NK-92 (cell line): ENCODE measurements around the gene IQCF2.
"Not testable (repeated sequence)": the region's sequence is repeated elsewhere in the genome, so short reads cannot be mapped to it uniquely, and the experiment has no call there.

ENCODE experiments used
- DNase-seq: peaks from one replicate; lab custom pipeline; 2025; ENCODE audit not compliant: unreplicated experiment; lab: John Stamatoyannopoulos, UW

The IQCF2 gene

DNA sequence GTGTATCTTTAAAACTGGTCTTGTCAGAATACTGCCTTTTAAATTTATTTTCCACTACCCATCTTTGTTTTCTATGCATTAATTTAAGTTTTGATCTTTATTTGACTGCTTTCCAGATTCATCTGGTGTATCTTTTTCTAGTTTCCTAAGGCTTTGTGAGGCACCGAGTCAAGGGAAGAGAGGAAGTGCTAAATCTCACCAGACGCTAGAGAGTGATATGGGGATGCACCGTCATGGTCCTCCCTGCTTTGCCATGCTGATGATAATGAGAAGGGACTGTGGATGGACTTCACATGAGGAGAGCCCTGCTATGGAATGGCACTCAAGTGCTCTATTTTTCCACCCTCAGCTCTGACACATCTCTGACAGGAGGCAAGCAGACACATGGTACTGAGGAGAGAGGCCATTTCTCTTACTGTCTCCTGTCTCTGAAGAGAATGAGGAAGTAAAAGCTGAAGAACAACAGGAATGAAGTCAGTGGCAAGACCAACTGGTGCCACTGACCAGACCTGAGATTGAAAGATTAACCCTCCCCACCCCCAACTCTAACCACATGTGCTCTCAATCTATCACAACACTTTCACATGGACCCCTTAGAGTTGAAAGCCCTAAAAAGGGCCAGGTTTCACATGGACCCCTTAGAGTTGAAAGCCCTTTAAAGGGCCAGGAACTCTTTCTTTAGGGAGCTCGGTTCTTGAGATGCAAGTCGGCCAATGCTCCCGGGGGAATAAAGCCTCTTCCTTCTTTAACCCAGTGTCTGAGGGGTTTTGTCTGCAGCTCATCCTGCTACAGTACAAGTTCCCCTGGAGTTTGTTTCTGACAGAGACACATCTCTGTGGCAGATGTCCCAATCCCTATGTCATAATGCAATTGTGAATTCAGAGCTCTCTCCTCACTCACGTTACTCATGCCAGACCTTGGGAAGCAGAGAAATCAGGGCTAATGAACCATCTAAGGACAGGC lies at the start of gene IQCF2:
TSS of gene IQCF2 (plus strand) at position 913 of the 963 bp plus-strand sequence. CDS start 52 bp downstream, outside the sequence.
- no peak for DNase-seq

DNA sequence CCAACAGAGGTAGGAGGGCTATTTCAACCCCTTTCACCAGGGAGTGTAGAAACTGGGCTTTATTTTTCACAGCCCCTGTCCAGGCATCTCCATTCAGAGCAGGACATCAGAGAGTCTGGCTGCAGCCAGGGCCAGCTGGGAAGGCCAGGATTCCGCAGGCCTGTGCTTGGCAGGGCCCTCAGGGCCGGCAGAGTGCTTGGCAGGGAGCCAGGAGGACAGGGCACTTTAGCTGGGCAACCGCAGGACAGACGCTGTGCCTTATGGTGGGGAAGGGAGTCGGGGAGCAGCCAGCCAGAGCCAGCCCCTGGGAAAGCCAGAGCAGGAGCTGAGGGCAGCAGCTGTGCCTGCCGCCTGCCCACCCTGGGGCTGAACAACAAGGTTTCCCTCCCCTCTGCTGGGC lies 47.9 kb upstream of the IQCF2 start:
- DNase-seq = no peak

DNA sequence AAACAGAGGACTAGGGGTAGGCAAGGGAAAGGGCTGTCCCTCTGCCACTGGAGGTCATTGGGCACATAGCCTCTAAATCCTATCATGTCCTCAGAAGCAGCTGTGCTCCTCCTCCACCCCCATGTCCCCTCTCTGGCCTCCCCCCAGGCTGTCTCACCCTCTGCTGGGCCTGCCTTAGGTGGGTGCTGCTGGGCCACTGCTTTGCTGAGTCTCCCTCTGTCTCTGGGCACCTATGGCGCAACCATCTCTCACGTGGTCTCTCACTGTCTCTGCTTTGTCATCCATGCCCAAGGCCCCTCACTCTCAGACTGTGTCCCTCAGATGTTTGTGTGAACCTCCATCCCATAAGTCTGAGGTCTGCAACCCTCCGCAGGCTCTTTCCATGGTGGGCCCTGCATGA lies 47.4 kb upstream of the IQCF2 start:
- DNase-seq = no peak

DNA sequence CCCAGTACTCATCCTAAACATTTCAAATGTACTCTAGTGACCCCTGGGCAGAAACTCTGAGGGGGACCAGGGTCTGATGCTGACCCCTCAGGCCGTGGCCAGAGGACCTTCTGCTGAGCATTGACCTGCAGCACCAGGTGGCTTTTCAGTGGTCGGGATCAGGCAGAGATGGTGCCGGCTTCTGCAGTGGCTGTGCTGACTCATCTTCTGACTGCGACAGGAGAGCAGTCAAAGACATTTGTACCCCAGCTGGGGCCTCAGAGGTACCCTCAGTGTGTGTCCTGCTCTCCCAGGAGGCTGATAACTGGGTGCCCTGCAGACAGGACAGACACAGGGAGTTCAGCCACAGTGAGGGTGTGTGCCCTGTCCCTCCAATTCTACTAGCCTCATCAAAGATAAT lies 45.8 kb upstream of the IQCF2 start:
- no peak for DNase-seq

DNA sequence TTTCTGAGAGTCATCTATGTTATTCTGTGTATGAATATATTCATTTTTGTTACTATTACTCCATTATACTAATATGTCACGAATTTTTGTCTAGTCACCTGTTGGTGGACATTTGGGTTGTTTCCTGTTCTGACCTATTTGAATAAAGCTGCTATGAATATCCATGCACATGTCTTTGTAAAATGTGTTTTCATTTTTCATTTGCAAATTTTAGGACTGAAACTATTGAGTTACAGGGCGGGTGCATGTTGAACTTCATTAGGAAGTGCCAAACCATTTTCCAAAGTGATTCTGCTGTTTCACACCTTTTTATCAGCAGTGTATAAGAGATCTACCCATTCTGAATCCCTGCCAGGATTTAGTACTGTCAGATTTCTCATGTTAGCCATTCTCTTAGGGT lies 44.7 kb upstream of the IQCF2 start:
- no peak for DNase-seq

DNA sequence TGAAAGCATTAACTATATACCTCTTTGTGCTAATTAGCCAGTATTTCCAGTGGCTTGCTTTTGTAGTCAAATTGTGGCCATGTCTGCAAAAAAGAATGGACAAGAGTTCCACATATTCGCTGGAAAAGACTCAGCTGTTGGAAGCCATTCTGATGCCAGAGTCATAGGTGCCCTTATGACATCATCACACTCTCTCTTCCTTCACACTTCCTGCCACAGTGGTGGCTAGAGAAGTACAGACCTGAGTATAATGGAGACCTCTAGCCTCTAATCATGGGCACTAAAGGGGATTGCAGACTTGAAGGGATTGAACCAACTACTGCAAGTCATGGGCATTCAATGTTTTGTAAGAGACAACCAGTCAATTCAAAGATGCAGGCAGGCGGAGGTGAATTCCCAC lies 44.0 kb upstream of the IQCF2 start:
- DNase-seq = no peak

DNA sequence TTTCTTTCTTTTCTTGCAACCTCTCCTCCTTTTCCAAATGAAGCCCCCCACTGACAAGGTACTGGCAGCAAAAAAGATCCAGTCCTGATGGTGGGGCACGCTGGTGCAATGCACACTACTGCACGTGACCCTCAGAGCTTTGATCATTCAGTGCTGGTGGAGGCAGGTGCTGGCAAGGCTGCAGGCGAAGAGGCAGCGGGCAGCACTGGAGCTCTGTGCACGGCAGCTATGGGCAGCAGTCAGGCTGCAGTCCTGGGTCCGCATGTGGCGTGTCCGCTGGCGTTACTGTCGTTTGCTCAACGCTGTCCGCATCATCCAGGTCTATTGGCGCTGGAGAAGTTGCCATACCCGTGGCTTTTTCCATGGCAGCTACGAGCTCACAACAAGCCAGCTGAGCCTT lies 42.3 kb upstream of the IQCF2 start:
- no peak for DNase-seq

DNA sequence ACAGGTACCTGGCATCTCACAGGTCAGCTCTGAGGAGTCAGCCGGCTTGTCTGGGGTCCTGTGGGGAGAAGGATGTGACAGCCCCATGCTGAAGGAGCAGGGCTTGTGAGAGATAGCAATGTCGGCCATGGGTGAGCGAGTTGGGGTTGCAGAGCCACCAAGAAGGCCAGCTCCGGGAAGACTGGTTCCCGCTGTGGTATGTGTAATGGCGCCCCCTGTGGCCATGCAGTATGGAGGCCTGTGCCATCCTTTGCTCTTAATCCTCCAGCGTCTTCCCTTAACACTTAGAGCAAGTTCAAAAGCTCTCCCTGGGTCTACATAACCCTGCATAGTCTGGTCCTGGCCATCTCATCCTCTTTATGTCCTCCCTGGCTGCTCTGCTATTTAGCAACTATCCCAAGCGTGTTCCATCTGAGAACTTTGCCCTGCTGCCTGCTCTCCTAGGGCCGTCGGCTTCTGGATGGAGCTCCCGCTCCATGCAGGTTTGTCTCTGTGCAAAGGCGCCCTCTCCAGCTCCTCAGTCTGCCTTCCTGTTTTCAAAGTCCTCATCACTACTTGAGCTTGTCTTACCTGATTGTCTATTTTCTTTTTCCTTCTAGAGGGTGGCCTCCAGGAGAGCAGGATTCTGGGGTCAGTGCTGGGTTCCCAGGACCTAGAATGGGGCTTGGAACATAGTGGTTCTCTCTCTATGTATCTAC lies 41.6 kb upstream of the IQCF2 start:
- DNase-seq = no peak

DNA sequence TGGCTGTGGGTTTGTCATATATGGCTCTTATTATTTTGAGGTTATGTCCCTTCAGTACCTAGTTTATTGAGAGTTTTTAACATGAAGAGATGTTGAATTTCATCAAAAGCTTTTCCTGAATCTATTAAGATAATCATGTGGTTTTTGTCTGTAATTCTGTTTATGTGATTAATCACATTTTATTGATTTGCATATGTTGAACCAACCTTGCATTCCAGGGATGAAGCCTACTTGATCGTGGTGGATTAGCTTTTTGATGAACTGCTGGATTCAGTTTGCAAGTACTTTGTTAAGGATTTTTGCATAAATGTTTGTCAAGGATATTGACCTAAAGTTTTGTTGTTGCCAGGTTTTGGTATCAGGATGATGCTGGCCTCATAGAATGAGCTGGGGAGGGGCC lies 33.1 kb upstream of the IQCF2 start:
- no peak for DNase-seq

DNA sequence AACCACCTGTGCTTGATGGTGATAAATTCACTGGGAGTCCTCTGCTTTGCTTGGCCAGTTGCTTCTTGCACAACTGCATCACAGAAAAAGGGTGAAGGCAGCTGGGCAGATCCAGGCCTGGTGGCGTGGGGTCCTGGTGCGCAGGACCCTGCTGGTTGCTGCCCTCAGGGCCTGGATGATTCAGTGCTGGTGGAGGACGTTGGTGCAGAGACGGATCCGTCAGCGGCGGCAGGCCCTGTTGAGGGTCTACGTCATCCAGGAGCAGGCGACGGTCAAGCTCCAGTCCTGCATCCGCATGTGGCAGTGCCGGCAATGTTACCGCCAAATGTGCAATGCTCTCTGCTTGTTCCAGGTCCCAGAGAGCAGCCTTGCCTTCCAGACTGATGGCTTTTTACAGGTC lies 31.1 kb upstream of the IQCF2 start:
- DNase-seq = no peak

DNA sequence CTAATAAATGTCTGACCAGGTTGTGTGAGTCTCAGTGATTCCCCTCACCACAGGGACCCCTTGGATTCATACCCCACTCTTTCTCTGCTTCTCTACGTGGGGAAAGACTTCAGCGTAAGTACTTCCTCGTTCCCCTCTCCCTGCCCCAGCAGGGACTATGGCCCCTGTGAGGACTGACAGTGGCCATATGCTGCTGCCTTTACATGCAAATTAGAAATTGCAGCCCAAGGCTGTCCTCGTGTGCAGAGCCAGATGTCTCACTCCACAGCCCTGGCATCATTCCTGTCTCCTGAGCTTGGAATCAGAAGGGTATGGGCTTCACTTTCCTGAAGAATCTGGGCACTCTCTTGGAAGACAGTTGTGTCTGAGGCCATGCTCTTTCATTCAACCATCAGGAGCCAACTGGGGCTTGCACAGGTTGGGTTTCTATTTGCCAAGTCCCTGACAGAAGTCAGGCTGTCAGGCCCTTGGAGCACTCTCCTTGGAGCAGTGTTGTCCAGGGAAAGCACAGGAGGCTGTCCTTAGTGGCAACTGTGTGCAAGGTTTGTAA lies 30.5 kb upstream of the IQCF2 start:
- DNase-seq = no peak

DNA sequence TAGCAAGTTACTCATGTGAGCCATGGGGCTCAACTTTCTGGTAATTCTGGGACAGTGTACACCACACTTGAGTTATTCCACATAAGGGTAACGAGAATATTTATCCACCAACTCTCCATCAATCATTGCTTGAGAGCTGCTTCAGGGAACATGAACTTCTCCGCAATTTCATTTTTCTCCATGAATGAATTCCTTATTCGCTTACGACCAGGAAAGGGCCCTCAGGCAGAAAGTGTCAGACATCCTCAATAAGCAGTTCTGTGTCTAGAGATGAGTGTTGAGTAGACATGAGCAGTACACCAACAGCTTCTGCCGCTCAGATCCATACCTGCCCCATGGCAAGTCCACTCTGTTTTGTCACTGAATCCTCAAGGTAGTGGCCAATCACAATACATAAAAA lies 24.8 kb upstream of the IQCF2 start:
- DNase-seq = no peak

DNA sequence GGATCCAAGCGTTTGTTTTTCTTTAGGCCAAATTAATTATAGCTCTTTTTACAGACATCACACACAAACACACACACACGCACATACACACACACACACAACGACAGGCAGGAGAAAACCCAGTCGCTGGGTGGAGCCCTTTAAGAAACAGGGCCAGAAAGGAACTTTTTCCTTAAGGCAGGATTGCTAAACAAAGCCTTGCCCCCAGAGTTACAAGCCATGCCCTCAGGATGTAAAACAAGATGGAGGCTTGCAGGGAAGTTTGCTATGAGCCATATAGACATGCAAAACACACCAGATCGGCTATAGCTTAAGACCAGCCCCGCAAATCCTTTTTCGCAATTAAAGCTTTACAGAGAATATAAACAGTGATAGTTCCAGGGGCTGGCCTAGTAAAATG lies 16.3 kb upstream of the IQCF2 start:
- no peak for DNase-seq

DNA sequence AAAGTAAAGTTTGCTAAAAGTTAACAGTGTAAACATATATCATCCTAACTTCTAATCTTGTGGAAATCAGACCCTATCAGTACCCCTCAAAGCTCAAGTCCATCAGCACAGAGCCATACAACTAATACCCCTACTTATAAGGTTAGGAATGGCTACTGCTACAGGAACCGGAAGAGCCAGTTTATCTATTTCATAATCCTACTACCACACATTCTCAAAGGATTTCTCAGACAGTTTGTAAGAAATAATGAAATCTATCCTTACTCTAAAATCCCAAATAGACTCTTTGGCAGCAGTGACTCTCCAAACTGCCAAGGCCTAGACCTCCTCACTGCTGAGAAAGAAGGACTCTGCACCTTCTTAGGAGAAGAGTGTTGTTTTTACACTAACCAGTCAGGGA lies 6.0 kb upstream of the IQCF2 start:
- DNase-seq = not testable (repeated sequence)

DNA sequence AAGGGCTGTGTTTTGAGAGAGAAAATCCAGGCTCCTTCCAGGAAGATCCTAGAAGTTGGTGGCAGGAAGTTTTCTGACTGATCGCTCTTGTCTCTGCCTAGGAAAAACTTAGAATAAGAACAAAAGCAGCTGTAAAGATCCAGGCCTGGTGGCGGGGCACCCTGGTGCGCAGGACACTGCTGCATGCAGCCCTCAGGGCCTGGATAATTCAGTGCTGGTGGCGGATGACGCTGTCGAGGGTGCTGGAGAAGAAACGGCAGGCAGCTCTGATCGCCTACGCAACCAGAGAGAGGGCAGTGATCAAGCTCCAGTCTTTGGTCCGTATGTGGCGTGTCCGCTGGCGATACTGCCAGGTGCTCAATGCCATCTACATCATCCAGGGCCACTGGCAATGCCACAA lies 1.5 kb downstream of the IQCF2 start:
- DNase-seq = no peak

DNA sequence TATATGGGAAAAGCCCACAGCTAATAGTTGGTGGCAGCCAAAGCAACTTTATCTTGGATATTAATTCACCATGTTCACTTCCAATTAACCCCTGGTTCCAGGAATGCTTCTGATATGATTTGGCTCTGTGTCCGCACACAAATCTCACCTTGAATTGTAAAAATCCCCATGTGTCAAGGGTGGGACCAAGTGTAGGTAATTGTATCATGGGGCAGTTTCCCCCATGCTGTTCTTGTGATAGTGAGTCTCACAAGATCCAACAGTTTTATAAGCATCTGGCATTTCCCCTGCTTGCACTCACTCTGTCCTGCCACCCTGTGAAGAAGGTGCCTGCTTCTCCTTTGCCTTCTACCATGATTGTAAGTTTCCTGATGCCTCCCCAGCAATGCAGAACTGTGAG lies 7.5 kb downstream of the IQCF2 start:
- not testable (repeated sequence) for DNase-seq

DNA sequence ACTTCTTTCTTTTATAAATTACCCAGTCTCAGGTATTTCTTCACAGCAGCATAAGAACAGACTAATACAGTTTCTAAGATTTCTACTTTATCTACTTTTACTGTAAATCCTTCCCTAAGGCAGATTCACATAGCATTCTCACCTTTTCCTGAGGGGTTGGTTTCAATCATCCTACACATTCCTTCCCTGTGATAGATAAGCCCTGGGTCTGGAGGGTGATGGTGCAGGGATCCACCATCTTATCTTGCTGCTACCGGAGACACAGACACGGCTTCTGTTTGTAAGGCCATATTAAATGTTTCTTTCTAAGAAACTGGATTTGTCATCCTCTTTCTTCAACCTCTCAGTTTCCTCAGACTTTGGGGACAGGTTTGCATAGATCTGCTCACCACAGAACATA lies 7.9 kb downstream of the IQCF2 start:
- DNase-seq = no peak

DNA sequence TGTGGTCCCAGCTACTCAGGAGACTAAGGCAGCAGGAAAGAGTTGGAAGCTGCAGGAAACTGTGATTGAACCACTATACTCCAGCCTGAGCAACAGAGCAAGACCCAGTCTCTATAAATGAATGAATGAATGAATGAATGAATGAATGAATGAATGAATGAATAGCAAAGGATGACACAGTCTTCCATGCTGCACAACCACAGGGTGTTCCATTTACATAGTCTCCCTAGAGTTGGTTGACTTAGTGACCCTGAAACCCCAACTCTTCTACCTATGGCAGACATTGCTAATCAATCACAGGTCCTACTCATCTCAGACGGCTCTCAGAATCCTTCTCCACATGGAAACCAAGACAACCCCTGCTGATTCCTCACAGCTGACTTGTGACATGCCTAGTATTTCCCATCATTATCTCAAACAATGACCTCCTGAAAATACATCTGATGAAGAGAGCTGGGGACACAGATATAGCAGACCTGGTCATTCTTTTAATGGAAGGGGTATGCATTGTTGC lies 11.9 kb downstream of the IQCF2 start:
- no peak for DNase-seq

DNA sequence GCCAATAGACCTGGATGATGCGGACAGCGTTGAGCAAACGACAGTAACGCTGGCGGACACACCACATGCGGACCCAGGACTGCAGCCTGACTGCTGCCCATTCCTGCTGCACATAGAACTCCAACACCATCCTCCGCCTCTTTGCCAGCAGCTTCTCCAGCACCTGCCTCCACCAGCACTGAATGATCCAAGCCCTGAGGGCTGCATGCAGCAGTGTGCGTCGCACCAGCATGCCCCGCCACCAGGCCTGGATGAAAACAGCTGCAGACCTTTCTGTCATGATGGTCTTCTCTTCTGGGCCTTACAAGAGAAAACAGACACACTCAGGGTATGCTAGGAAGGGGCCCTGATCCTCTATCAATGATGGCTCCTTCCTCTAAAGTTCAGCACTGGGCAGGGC lies 12.5 kb downstream of the IQCF2 start:
- no peak for DNase-seq

DNA sequence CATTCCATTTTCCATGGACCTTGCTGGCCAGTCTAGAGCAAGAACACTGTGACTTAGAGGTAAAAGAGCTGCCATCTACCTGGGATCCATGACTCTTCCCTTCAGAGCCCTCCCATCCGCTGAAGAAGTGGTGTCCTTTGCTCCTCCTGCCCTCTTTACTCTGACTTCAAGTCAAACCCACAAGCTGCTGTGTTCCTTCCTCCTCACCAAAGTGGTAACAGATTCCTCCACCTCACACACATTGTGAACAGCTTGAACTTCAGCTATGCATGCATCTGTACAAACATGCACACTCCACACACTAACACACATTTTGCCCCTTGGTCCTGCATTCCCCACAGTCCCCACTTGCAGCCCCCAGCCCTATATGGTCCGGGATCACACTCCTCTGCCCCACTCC lies 13.0 kb downstream of the IQCF2 start:
- DNase-seq = no peak

DNA sequence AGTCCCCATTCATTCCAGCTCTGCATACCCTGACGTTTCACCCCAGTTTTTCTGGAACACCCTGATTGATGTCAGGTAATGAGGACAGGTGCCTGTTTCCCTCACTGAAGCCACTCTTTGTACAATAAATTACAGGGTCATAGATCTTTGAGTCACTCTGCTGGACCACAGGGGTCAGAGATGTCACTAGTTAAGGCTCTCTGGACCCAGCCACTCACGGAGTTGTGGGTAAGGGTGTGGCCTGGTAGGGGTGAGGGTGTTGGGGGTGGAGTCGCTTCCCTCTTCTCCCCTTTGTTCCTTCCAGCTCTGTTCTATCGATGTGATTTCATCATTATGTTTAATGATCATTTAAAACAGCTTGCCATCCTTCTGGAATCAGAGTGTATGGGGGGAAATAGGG lies 13.5 kb downstream of the IQCF2 start:
- DNase-seq = no peak

DNA sequence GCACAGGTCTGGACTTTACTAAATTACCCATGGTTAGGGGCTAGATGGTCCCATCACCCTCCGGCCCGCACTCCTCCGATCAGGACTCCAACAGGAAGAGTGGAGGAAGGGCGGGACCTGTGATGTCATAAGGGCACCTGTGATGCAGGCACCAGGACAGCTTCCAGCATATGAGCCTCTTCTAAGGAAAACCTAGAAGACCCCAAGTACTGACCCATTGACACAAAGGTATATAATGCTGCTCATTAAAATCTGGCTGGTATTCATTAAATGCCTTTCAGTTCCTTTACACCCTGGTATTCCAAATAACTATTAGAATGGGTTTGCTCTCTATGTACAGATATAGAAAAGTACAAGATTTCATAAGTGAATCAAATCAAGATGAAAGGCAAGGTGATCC lies 14.1 kb downstream of the IQCF2 start, which contains the start of gene IQCF5:
TSS of gene IQCF5 (minus strand) at position 101 of the 400 bp plus-strand sequence. CDS start at position 31, 70 bp downstream.
- DNase-seq = no peak
